Liver (tissue), 3 donors: ENCODE results near the gene CENPC.

ENCODE experiments used
- CTCF ChIP-seq: fragments of 150-350 bp; IDR thresholded peaks from 2 replicates; pipeline ENCODE4 v1.5.1; 2017; ENCODE audit warnings: improper control_type of control experiment, low read depth, low read length; ENCODE audit not compliant: missing input control
- SP1 ChIP-seq: IDR thresholded peaks from 2 replicates; pipeline ENCODE4 v1.6.1; 2018; ENCODE audit warnings: antibody characterized with exemption, mild to moderate bottlenecking
- TF ChIP-seq, protein P1 (sequence below): IDR thresholded peaks from 2 replicates; pipeline ENCODE4 v1.6.1; 2016; ENCODE audit warnings: antibody characterized with exemption
- TF ChIP-seq, protein P2 (sequence below): IDR thresholded peaks from 2 replicates; pipeline ENCODE4 v1.6.1; 2016; ENCODE audit warnings: antibody characterized with exemption, mild to moderate bottlenecking
- donor health status: healthy.
- donor health status: healthy.

- TF ChIP-seq, protein P1, sequence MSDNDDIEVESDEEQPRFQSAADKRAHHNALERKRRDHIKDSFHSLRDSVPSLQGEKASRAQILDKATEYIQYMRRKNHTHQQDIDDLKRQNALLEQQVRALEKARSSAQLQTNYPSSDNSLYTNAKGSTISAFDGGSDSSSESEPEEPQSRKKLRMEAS: no peak
- TF ChIP-seq CTCF: no peak
- TF ChIP-seq, protein P2, sequence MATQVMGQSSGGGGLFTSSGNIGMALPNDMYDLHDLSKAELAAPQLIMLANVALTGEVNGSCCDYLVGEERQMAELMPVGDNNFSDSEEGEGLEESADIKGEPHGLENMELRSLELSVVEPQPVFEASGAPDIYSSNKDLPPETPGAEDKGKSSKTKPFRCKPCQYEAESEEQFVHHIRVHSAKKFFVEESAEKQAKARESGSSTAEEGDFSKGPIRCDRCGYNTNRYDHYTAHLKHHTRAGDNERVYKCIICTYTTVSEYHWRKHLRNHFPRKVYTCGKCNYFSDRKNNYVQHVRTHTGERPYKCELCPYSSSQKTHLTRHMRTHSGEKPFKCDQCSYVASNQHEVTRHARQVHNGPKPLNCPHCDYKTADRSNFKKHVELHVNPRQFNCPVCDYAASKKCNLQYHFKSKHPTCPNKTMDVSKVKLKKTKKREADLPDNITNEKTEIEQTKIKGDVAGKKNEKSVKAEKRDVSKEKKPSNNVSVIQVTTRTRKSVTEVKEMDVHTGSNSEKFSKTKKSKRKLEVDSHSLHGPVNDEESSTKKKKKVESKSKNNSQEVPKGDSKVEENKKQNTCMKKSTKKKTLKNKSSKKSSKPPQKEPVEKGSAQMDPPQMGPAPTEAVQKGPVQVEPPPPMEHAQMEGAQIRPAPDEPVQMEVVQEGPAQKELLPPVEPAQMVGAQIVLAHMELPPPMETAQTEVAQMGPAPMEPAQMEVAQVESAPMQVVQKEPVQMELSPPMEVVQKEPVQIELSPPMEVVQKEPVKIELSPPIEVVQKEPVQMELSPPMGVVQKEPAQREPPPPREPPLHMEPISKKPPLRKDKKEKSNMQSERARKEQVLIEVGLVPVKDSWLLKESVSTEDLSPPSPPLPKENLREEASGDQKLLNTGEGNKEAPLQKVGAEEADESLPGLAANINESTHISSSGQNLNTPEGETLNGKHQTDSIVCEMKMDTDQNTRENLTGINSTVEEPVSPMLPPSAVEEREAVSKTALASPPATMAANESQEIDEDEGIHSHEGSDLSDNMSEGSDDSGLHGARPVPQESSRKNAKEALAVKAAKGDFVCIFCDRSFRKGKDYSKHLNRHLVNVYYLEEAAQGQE: no peak
- TF ChIP-seq SP1: no peak
Observed at GRCh38 chr4:67587156-67587555, 41.9 kb upstream of the CENPC start.
